CD4-positive, alpha-beta T cell treated with Interleukin-15 for 4 hours (primary cell): ENCODE measurements around the gene RPTOR.
"Not testable (repeated sequence)": the region's sequence is repeated elsewhere in the genome, so short reads cannot be mapped to it uniquely, and the experiment has no call there.

Experiments
- DNase-seq: peaks from one replicate; pipeline ENCODE4 v3.0.0-alpha.2; 2020; ENCODE audit warnings: low spot score

The RPTOR gene

GRCh38 chr17:80720610-80721577 lies 176.3 kb downstream of the RPTOR start:
- DNase-seq, result peak; percentile 79

GRCh38 chr17:80722661-80723060 lies 178.0 kb downstream of the RPTOR start:
- DNase-seq, result no peak

GRCh38 chr17:80724775-80725266 lies 180.2 kb downstream of the RPTOR start:
- DNase-seq, result no peak

GRCh38 chr17:80725517-80725916 lies 180.9 kb downstream of the RPTOR start:
- DNase-seq, result no peak

GRCh38 chr17:80726558-80727408 lies 182.1 kb downstream of the RPTOR start:
- no peak for DNase-seq

GRCh38 chr17:80727409-80727755 lies 182.7 kb downstream of the RPTOR start:
- no peak for DNase-seq

GRCh38 chr17:80729016-80729415 lies 184.4 kb downstream of the RPTOR start:
- DNase-seq, result no peak

GRCh38 chr17:80729761-80730160 lies 185.1 kb downstream of the RPTOR start:
- no peak for DNase-seq

- DNase-seq, result no peak
Measured at GRCh38 chr17:80730739-80731138, 186.1 kb downstream of the RPTOR start.

- peak; percentile 20 for DNase-seq
Measured at GRCh38 chr17:80731323-80731722, 186.7 kb downstream of the RPTOR start.

GRCh38 chr17:80732268-80732667 lies 187.6 kb downstream of the RPTOR start:
- no peak for DNase-seq

GRCh38 chr17:80737106-80738019 lies 192.7 kb downstream of the RPTOR start:
- no peak for DNase-seq

GRCh38 chr17:80738020-80738808 lies 193.6 kb downstream of the RPTOR start:
- DNase-seq, result no peak

- no peak for DNase-seq
Measured at GRCh38 chr17:80738987-80739730, 194.5 kb downstream of the RPTOR start.

GRCh38 chr17:80740141-80740540 lies 195.5 kb downstream of the RPTOR start:
- no peak for DNase-seq

- DNase-seq, result no peak
Measured at GRCh38 chr17:80742091-80742490, 197.5 kb downstream of the RPTOR start.

- DNase-seq, result no peak
Measured at GRCh38 chr17:80742581-80743180, 198.0 kb downstream of the RPTOR start.

- peak; percentile 45 for DNase-seq
Measured at GRCh38 chr17:80743181-80743771, 198.6 kb downstream of the RPTOR start.

GRCh38 chr17:80743973-80744372 lies 199.3 kb downstream of the RPTOR start:
- DNase-seq, result not testable (repeated sequence)
